WI38 (cell line): ENCODE data around the gene EPB41L1.

Experiments
- H3K4me3 ChIP-seq: 2 replicates; pipeline ENCODE4 v1.5.1; 2011; ENCODE audit warnings: low read depth, mild to moderate bottlenecking, control low read depth, low read length
- CTCF ChIP-seq: IDR thresholded peaks from 2 replicates; pipeline ENCODE4 v1.5.1; 2012; ENCODE audit warnings: low read depth, mild to moderate bottlenecking, control low read depth, low read length

EPB41L1 gene

GRCh38 chr20:36251426-36251825, 96.9 kb downstream of the EPB41L1 start:
- no peak overlapping the region for H3K4me3 ChIP-seq
- no peak for TF ChIP-seq CTCF

DNA sequence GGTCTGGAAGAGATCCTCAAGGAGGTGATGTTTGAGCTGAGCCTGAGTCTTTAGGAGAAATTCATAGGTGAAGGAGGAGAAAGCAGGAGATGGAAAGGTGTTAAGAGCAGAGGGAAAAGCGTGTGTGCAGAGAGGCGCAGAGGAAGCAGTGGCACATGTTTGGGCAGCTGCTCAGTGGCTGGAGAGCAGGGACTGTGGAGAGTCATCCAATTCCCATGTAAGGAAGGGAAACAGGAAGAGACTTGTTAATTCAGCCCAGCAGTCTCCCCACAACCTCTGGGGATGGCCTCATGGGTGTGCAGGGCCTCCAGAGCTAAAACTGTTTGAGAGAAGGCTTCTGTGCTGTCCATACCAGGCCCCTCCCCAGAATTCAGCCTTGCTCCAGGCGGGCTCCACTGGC, 98.0 kb downstream of the EPB41L1 start:
- no peak overlapping the region for H3K4me3 ChIP-seq
- TF ChIP-seq CTCF, result no peak

GRCh38 chr20:36253036-36253435, 98.5 kb downstream of the EPB41L1 start:
- no peak for TF ChIP-seq CTCF
- H3K4me3 ChIP-seq, result no peak overlapping the region

DNA sequence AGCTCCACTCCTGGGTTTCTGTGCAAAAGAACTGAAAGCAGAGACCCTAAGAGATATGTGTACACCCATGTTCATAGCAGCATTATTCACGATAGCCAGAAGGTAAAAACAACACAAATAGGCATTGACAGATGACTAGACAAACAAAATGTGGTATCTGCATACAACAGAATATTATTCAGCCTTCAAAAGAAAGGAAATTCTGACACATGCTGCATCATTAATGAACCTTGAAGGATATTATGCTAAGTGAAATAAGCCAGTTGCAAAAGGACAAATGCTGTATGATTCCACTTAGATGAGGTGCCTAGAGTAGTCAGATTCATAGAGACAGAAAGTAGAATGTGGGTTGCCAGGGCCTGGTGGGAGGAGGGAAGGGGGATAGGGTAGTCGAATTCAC, 99.5 kb downstream of the EPB41L1 start:
- TF ChIP-seq CTCF, result no peak
- H3K4me3 ChIP-seq, result no peak overlapping the region

- no peak for TF ChIP-seq CTCF
- H3K4me3 ChIP-seq, result no peak overlapping the region
Measured at GRCh38 chr20:36255445-36255844, 100.9 kb downstream of the EPB41L1 start.

DNA sequence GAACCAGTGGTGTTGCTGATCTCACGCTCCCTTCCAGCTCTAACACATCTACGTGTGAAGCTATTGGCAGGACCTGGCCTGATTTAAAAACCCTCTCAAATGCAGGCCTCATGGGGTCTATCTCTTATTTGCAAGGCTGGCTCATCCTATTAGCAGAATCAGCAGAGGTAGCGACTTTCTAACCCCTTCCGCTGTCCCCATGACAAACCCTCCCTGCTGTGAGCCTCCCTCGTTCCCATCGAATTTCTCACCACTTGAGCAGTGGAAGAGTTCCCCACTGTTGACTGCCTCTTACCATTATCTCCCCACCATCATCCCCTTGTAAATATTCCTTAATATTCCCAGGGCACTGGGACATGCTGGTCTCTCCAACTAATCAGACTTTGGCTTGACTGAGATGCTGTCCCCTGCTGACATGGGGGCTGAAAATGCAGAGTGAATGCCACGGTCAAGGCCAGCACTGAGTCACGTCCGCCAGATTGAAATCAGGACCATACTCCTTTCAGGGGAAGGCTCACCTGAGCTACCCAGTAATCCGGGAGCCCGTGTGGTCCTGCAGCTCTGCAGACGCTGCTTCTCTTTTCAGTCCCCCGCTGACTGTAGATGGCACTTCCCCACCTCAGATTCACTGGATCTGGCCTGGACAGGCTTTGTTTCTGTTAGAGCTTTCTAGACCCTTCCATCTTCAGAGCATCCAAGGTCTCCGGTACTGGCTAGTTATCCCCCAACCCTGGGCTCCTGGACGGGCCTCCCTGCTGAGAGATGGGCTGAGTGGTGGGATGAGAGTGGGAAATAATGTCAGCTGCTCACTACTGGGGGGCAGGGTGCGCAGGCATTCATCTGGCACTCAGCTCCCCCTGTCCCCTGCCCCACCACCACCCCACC, 104.9 kb downstream of the EPB41L1 start:
- no peak overlapping the region for H3K4me3 ChIP-seq
- no peak for TF ChIP-seq CTCF

DNA sequence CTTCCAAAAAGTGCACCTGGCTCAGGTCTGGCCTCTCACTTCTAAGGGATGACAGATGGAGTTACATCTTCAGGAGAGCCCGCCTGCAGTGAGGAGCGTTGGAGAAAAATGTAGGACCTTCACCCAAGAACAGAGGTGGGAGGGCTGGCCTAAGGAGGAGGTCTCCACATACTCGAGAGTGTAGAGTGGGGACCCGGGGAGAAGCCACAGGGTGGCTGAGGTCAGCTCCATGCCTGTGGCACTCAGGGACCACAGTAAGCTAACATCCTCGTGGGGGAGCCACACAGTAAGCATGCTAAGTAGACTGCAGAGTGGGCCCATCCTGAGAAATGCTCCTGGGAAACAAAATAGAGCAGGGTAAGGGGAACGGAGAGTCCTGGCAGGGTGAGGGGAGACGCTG, 105.8 kb downstream of the EPB41L1 start:
- H3K4me3 ChIP-seq, result no peak overlapping the region
- no peak for TF ChIP-seq CTCF
